HG03066 (cell line): Measurements from ENCODE around the gene JPH4.

Source experiments
- ATAC-seq: cut with Tn5 transposase; IDR thresholded peaks from one replicate; pipeline ENCODE4 v1.9.1; 2021; ENCODE audit warnings: low read depth; ENCODE audit not compliant: unreplicated experiment

Gene JPH4

DNA sequence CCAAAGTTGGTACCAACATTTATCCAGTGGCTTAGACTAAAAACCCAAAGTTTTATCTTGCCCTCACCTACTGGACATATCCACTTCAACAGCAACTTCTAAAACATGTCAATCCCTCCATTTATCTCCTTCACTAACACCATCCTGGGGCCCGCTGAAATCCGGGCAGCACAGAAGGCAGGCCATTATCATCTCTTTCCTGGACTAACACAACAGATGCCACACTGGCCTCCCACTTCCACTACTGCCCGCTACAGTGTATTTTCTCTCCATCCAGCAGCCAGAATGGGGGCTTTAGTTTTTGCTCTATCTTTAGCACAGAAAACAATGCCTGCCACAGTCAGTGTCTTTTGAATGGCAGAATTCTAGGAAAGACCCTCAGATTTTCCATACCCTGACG lies 42.6 kb downstream of the JPH4 start:
- ATAC-seq = no peak

DNA sequence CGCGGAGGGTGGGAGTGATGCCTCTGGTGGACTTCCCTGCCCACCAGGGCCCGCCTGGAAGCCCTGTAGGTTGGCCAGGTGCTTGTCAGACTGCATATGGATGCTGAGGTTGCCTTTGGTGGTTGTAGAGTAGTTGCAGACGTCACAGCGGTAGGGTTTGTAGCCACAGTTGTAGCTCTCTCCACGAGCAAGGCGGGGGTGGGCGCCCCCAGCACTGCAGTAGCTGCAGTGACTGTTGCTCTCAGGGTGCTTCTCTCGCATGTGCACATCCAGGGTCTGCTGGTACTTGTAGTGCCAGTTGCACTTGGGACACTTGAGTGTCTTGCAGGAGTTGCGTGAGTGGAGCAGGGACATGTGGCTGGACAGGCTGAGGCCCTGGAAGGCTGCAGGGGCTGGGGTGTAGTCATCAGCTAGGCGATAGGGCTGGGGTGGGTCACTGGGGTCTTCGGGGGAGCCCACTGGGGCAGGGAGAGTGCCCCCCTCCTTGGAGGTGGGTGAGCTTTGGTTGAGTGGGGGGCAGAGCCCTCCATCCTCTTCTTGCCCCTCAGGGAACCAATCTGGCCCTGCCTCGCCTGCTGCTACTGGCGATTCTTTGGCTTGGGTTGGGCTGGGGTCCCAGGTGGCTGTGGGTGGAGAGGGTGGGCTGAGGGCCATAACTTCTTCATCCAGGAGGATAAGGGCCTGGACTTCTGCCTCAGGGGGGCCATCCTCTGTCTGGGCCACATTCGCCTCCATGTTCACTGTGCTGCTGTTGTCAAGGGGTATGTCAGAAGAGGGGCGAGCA lies 44.7 kb downstream of the JPH4 start:
- no peak for ATAC-seq

DNA sequence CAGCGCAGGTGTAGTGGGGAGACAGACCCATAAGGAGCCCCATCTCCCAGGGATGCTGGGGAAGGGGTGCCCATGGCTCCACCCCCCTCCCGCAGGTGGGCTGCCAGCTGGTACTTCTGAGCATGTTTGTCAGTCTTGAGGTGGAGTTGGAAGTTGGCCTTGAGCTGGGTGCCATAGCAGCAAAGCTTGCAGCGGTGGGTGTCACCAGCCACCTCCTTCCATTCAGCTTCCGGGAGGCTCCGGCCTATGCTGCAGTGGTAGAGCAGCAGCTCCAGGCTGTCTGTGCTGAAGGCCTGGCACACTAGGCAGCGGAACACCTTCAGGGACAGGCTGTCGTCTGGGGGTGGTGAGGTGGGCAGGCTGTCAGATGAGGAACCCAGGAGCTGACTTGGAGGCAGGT lies 45.9 kb downstream of the JPH4 start:
- ATAC-seq = no peak

DNA sequence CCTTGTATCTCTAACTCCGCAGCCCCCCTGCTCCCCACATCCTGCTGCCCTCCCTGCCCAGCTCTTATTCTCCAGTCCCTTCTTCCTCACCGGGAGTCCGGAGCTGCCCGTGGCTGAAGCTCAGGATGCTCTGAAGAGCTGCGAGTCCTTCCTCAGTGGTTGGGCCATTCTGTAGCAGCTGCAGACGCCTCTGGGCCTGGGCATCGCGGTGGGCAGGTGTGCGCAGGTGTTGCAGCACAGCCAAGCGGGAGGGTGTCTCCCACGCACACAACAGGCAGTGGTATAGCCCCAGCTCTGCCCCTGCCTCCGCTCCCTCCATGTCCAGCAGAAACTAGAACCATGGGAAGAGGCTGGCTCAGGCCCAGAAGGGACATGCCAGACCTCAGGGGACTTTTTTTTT lies 47.2 kb downstream of the JPH4 start:
- no peak for ATAC-seq

DNA sequence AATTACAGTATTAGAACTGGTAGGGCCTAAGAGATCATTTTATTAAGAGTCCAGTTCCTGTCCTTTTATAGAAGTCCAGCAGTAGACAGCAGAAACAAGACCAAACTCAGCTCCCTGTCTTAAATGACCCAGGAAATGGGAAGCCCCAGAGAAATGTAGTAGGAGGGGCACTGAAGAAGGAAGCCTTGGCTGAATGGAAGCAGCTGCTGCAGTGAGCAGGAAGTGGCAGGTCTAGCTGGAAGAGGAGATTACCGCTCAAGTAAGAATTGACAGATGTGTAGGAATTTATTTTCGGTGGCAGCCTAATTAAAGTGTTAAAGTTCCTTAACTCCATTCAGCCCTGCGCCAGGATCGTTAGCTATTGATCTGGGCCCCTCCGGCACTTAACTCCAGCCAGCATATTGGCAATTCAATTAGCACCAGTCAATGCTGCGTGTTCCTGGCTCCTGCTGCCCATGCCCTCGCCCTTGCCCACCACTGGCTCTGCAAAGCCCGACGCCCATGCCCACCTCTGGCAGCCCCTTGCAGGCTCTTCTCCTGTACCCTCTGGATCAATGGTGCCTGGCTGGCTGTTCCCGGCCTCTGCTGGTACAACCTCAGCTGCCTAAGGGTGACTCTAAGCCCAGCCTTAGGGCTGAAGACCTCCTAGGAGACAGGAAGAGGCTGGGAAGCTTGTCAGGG lies 48.1 kb downstream of the JPH4 start:
- no peak for ATAC-seq

DNA sequence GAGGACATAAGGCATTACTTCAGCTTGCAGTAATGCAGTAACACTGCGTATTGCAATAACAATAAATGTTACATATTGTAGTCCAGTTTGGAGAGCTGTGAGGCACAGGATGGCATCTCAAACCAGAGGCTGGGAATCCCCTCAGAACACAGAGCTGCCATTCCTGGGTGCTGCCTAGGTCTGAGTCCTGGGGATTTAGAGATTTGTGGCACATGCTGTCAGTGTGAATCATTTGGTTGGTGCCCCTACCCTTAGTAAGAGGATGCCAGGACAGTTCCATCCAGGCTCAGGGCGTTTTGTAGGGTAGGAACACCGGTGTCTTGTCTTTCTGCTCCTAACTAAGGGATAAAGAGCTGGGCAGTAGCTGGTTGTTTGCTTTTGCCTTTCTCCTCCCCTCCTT lies 49.6 kb downstream of the JPH4 start:
- no peak for ATAC-seq

DNA sequence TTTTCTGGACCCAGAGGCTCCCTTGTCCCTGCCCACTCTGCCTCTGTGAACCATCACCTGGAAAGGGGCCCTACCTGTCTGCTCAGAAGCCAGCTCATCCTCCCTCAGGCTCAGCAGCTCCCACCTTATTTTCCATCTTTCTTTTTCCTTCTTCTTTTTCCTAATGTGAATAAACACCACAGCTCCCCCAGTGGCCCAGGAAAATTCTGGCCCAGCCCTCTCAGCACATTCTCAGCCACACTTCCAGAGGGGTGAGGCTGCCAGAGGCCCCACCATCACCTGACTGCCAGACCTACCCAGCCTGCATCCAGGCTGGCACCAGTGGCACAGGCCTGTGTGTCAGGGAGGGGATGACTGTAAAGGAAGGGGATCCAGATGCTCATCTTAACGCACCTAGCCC lies 50.0 kb downstream of the JPH4 start:
- no peak for ATAC-seq

DNA sequence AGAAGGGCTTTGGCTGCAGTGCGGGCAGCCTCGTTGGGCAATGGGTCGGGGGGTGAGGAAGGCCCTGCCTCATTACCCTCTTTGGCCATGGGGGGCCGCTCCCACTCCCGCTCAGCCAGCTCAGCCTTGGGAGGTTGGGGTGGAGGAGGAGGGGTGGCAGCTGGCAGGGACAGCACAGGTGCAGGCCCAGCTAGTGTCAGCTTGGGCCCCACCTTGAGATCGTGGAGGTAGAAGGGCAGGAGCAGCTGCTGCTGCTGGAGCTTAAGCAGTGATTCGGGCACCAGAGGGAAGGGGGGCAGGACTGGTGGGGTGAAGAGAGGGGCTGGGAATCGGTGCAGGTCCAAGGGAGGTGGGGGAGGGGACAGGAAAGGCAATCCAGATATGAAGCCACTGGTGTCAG lies 53.0 kb downstream of the JPH4 start:
- no peak for ATAC-seq

DNA sequence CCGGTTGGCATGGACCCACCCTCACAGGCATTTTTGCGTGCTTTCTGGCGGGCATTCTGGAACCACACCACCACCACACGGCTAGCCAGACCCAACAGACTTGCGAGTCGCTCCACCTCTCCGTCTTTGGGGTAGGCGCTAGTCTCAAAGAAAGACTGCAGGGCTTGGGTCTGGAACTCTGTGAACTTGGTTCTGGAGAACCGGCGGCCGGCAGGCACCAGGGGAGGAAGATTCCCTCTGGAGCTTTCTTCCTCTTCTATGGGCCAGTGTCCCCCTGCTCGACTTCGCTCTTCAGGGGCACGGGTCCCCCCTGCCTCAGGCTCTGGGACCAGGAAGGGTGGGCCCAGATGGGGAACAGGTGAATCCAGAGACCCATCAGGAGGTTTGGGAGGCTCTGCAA lies 53.6 kb downstream of the JPH4 start:
- no peak for ATAC-seq

DNA sequence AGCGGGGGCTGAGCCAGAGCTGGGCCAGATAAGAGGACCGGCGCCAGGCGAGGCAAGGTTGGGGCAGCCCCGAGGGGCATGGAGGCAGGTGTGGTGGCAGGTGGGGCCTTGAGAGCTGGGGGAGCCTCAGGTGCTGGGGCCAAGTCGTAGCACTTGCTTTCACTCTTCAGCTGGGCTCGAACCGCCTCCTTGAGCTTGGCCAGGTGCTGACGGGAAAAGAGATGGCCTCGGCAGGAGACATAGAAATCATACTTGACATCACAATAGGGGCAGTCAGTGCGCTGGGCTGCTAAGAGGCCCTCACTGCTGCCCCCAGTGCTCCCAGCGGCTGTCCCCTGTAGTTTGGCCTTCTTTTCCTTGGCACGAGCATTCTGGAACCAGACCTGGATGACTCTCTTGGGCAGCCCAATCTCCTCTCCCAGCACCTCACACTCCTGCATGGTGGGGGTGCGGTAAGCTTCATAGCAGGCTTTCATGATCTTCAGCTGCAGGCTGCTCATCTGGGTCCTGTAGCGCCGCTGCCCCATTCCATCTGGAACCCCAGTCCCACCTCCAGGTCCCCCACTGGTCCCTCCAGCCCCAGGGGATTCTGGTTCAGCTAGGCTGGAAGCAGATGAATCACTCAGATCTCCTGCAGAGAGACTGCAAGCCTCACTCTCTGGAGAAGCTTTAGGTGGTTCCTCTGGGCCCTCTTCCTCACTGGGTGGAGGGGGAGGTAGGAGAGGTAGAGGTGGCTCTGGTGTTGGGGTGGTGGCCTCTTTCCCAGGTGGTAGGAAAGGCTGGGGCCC lies 55.2 kb downstream of the JPH4 start:
- ATAC-seq = no peak

DNA sequence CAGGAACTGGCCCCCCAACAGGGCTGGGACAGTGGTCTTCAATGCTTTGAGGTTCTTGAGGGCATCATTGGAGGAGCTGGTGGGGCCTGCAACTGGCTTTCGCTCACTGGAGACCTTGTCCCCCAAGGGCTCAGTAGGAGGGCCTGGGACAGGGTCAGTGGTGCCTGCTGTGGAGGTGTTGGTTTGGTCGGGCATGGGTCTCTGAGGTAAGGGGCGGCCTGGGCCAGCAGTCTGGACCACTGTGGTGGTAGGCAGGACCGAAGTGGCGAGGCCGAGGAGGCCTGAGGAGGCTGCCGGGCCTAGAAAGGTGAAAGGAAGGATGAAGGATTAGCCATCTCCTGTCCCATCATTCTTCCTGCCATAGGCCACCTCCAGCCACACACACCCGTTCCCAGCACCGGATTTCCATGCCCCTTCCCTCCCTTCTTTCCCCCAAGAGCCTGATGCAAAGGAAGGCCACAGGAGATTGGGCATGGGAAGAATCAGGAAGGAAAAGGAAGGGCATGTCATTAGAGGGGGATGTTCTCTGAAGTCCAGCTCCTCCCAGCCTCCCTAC lies 55.9 kb downstream of the JPH4 start:
- ATAC-seq = no peak

DNA sequence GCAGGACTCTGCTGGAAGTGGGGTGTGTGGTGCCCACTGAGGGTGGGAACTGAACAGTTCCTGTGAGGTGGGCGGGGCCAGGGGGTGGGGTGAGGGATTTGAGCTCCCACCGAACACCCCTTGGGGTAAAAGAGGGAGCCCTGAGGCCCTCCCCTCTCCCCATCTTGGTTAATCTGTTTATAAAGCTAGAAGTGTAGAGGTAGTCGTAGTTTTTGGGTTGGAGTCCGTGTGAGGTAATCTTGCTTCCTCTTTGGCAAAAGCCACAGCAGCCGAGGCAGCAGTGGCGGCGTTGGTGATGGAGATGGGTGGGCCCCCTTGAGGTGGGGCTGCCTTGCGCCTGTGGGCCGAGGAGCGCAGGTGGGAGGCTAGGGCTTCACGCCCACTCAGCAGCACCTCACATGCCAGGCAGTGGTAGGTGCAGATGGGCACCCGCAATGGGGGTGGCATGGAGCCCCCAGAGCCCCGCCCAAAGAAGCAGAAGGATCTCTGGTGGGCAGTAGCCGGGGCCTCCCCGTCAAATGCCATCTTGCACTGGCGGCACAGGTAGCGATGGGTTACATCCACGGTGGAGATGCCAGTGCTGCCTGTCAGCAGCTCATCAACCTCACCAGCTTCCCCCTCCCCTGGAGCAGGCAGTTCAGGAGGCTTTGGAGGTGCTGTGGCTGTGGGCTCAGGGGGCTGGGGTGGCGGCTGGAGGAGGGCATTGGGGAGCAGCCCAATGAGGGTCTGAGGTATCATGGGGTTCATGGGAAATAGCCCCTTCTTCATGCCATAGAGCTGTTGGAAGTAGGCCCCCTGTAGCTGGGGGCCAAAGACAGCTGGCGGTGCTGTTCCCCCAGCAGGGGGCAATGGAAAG lies 56.6 kb downstream of the JPH4 start:
- no peak for ATAC-seq

DNA sequence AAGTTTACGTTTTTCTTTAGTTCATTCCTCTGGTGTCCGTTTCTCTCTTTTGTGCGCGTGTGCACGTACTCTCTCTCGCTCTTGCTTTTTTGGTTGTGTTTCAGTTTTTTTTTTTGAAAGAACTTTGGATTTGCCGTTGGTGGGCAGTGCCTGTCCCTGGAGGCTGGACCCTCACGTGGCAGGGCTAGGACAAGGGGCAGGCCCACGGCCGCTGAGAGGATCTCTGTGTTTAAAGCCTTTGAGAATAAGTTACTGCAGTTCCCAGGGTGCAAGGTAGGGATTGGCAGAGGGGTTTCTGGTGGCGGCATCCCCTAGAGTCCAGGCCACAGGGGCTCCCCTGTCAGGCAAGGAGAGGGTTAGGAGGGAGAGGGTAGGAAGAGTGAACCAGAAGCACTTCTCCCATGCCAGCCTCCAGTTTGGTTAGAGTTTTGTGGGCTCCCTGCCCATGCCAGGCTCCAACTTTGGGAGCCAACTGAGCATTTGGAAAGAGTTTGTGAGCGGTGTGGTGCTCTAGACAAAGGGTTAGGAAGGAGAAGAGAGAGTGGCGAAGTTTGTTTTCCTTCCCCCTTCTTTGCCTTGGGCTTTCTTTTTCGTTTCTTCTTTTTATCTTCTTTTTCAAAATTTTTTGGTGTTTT lies 57.6 kb downstream of the JPH4 start:
- no peak for ATAC-seq

DNA sequence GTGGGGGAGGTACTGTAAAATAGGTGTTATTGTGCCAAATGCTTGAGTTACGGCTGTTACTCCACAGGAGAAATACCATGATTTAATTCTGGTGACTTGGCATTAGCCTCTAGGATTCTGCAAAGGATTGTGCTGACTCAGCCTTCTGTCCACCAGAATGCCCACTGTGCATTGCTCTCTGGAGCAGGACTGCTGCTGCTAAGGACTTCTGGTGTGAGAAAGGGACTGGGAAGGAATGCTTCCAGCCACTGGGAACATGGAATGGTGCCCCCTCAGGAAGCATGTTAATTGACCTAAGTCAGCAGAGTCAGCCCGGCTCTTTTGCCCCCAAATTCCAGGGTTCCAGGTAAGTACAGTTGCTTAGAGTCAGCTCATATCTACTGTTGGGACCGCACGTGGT lies 59.9 kb downstream of the JPH4 start:
- no peak for ATAC-seq
